Activated B cell treated with CpG ODN at 0.5 μM for 24 hours (primary cell): Measurements from ENCODE around the gene PPP2R2B. TPM values are rescaled to one million over a fixed set of nuclear protein-coding genes. Genes with fewer than 3 reads are reported as not detected.
"Not testable (repeated sequence)": the region's sequence is repeated elsewhere in the genome, so short reads cannot be mapped to it uniquely, and the experiment has no call there.

ENCODE experiments used
- ATAC-seq: fragments of 200-7000 bp; cut with Tn5 transposase; one replicate; pipeline ENCODE4 v1.10.0; 2021; ENCODE audit warnings: low read depth, mild to moderate bottlenecking, moderate library complexity
- CTCF ChIA-PET: fragments of 350-600 bp; sonication (Branson Sonifier 250); formaldehyde crosslinking; loops from one replicate; lab custom pipeline; 2021; ENCODE audit warnings: antibody characterized with exemption; lab: Charles Lee
- POLR2A ChIA-PET: fragments of 350-600 bp; sonication (Branson Sonifier 250); formaldehyde crosslinking; loops from one replicate; lab custom pipeline; 2021; ENCODE audit warnings: antibody characterized with exemption; lab: Charles Lee
- DNase-seq: peaks from one replicate; pipeline ENCODE4 v3.0.0; 2022
- H3K27ac Mint-ChIP-seq: one replicate; pipeline ENCODE4 v1.8.0; 2020; ENCODE audit warnings: mixed read lengths
- H3K27me3 Mint-ChIP-seq: one replicate; pipeline ENCODE4 v1.8.0; 2021; ENCODE audit warnings: mixed read lengths
- H3K36me3 Mint-ChIP-seq: one replicate; pipeline ENCODE4 v1.8.0; 2021; ENCODE audit warnings: low read depth, mixed read lengths
- H3K4me1 Mint-ChIP-seq: one replicate; pipeline ENCODE4 v1.8.0; 2021; ENCODE audit warnings: mixed read lengths
- H3K4me3 Mint-ChIP-seq: one replicate; pipeline ENCODE4 v1.8.0; 2020; ENCODE audit warnings: mild to moderate bottlenecking, mixed read lengths
- H3K9me3 Mint-ChIP-seq: one replicate; pipeline ENCODE4 v1.8.0; 2020; ENCODE audit warnings: mixed read lengths
- intact Hi-C: fragments of 100-400 bp; cut with micrococcal nuclease; formaldehyde crosslinking; loops from one replicate; pipeline ENCODE4 v1.15.1; 2024
- total RNA-seq: library from RNA; stranded (reverse); gene quantifications from 2 replicates; pipeline ENCODE4 v1.2.3, GENCODE V29; 2022
- TF ChIP-seq, protein P1 (sequence below): fragments of 200-600 bp; IDR thresholded peaks from one replicate; pipeline ENCODE4 v1.8.0; 2022; ENCODE audit warnings: antibody characterized with exemption, mild to moderate bottlenecking

PPP2R2B gene
- total RNA-seq, 1 donor from 2014 or later: not detected

DNA sequence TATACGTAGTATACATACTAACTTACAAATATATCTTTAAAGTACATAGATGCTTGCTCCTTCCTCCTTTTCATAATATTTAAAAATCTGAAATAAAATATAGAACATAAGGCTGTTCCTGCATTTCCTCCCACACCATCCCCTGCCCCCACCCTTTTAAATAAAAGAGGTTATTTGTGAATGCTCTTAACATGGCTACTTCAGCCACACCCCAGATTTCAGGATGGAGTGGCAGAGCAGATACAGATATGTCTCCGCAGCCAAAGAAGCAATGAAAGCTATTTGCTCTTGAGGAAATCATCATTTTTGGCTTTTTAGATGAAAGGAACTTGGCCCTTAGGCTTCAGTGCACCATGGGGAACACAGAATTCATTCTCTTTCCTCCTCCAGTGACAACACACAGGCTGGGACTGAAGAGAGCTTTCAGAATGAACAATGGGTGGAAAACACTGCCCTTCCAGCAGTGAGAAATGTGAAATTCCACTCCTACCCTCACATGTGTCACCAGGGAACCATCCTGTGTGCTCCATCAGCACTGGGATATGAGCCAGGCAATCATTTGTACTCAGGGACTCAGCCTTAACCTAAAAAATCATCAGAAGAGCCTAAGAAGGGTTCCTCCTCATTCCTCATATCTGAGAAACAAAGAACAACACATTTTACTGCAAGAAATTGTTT, 134.3 kb downstream of the PPP2R2B start:
- TF ChIP-seq, protein P1, sequence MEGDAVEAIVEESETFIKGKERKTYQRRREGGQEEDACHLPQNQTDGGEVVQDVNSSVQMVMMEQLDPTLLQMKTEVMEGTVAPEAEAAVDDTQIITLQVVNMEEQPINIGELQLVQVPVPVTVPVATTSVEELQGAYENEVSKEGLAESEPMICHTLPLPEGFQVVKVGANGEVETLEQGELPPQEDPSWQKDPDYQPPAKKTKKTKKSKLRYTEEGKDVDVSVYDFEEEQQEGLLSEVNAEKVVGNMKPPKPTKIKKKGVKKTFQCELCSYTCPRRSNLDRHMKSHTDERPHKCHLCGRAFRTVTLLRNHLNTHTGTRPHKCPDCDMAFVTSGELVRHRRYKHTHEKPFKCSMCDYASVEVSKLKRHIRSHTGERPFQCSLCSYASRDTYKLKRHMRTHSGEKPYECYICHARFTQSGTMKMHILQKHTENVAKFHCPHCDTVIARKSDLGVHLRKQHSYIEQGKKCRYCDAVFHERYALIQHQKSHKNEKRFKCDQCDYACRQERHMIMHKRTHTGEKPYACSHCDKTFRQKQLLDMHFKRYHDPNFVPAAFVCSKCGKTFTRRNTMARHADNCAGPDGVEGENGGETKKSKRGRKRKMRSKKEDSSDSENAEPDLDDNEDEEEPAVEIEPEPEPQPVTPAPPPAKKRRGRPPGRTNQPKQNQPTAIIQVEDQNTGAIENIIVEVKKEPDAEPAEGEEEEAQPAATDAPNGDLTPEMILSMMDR: no peak
- DNase-seq (no peak), ATAC-seq (no peak)
- intact Hi-C loops: no loop called here
- ChIA-PET POLR2A (no interaction called here), CTCF (no interaction called here)
- Mint-ChIP-seq H3K27ac (no peak overlapping the region), H3K9me3 (peaks cover 6% of the 10 kb centered on the region), H3K27me3 (no peaks in the 10 kb centered on the region), H3K4me1 (no peaks in the 10 kb centered on the region), H3K36me3 (no peaks in the 10 kb centered on the region), H3K4me3 (no peak overlapping the region)

DNA sequence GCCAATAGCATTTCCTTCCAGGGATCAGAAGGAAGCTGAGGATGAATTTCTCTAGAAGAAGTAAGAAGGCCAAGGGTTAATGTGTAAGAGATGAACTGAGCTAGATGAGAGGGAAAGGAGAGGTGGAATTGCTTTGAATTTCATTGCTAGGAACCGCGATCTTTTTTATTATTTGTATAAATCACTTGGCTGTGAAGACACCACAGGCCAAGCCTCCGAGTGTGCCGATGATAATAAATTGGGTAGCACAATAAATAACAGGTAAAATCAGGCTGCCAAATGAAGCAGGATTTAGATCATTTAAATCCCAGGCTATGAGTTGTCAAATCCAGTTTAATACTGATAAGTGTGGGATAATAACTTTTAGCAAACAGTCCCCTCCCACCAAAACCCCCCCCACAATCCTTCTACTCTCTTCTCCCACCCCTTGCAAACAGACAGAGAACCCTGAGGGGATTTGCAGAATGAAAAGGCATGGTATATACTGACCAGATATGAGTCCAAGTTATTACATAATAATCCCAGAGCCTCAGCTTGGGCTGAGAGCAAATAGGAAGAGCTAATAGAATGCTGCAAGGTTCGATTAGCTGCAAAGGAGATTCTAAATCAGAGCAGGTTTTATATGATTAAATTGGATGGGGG, 143.5 kb downstream of the PPP2R2B start:
- no peak overlapping the region for H3K27ac Mint-ChIP-seq
- peaks cover 3% of the 10 kb centered on the region for H3K9me3 Mint-ChIP-seq
- TF ChIP-seq, protein P1: no peak
- CTCF ChIA-PET: no interaction called here
- DNase-seq: no peak
- POLR2A ChIA-PET: no interaction called here
- intact Hi-C loops: no loop called here
- no peaks in the 10 kb centered on the region for H3K27me3 Mint-ChIP-seq
- no peaks in the 10 kb centered on the region for H3K36me3 Mint-ChIP-seq
- ATAC-seq: no peak
- H3K4me1 Mint-ChIP-seq: no peaks in the 10 kb centered on the region
- no peak overlapping the region for H3K4me3 Mint-ChIP-seq

DNA sequence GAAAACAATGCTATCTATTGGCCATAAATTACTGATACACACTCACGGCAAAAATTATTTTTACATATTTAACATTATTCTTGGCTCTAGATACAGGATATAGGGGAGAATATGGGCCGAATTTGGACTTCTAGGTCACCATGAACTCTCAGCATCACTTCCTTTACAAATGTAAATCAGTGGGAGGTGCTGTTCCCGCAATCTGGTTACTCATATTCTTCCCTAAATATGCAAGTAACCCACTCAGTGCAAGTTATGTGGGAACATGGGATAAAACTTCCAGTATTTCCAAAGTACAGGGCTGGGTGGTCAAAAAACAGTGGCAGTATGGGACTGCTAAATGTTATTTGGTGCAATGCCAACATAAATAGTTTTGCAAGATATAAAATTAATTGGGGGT, 145.6 kb downstream of the PPP2R2B start:
- H3K27ac Mint-ChIP-seq: no peak overlapping the region
- no peaks in the 10 kb centered on the region for H3K36me3 Mint-ChIP-seq
- H3K27me3 Mint-ChIP-seq: no peaks in the 10 kb centered on the region
- ChIA-PET CTCF (no interaction called here), POLR2A (no interaction called here)
- peaks cover 3% of the 10 kb centered on the region for H3K9me3 Mint-ChIP-seq
- no peaks in the 10 kb centered on the region for H3K4me1 Mint-ChIP-seq
- intact Hi-C loops: no loop called here
- no peak for ATAC-seq
- H3K4me3 Mint-ChIP-seq: no peak overlapping the region
- TF ChIP-seq, protein P1: no peak
- no peak for DNase-seq

DNA sequence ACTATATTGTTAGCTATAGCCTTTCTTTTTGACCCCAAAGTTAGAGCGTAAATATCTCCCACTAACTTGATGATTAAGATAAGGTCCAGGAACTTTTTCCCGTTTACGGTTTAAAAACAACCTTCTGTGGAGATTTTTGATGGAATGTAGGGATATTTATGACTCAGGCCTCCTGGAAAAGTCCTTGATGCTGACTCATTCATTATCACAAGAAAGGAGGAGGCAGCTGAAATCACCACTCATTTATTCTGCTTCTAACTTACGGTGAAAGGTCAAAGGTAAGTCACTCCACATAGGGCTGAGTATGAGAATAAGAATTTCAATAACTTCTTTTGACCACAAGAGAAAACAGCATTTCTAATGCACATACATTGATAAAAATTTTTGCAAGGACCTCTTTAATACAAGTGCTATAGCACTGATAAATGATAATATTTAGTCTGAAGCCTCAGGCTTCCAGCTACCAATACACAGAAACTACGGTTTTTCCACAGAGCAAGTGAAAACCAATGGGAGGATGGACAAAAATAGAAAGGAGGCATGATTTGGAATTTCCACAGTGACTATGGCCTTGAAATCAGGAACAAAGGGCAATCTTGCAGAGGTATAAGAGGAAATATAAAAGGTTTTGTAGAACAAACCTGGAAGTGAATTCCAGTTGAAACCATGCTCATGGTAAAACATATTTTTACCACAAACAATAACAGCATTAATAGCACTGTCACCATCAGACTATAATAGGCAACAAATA, 146.5 kb downstream of the PPP2R2B start:
- POLR2A ChIA-PET: no interaction called here
- peaks cover 3% of the 10 kb centered on the region for H3K9me3 Mint-ChIP-seq

DNA sequence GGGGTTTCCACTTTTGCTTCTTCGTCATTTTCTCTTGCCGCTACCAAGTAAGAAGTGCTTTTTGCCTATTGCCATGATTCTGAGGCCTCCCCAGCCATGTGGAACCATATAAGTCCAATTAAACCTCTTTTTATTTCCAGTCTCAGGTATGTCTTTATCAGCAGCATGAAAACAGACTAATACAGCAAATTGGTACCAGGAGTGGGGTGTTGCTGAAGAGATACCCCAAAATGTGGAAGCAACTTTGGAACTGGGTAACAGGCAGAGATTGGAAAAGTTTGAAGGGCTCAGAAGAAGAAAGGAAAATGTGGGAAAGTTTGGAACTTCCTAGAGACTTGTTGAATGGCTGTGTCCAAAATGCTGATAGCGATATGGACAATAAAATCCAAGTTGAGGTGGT, 149.8 kb downstream of the PPP2R2B start:
- H3K27ac Mint-ChIP-seq, POLR2A ChIA-PET, DNase-seq, H3K9me3 Mint-ChIP-seq, H3K36me3 Mint-ChIP-seq, ATAC-seq, H3K27me3 Mint-ChIP-seq, intact Hi-C loops, CTCF ChIA-PET, H3K4me1 Mint-ChIP-seq, H3K4me3 Mint-ChIP-seq: not testable (repeated sequence)

More for the DNA sequence above, 146.5 kb downstream of the PPP2R2B start:
- DNase-seq (no peak), ATAC-seq (no peak)
- intact Hi-C loops: no loop called here
- TF ChIP-seq, protein P1: no peak
- no peak overlapping the region for H3K27ac Mint-ChIP-seq
- H3K36me3 Mint-ChIP-seq: no peaks in the 10 kb centered on the region
- H3K4me1 Mint-ChIP-seq: no peaks in the 10 kb centered on the region
- no peaks in the 10 kb centered on the region for H3K27me3 Mint-ChIP-seq
- CTCF ChIA-PET: no interaction called here
- no peak overlapping the region for H3K4me3 Mint-ChIP-seq
